Measurements from ENCODE around the gene COX19.

DNA sequence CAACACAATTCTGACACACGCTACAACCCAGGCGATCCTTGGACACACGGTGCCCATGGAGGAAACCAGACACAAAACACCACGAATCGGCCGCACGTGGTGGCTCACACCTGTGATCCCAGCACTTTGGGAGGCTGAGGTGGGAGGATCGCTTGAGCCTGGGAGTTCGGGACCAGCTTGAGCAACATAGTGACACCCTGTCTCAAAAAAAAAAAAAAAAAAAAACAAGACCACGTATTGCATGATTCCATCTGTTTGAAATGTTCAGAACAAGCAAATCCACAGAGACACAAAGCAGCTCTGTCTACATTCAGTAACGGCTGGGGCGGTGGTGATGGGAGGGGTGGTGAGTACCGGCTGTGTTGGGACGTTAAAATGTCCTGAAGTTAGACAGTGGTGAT is 46.0 kb downstream of the COX19 start:
- TF ChIP-seq CEBPB (IDR thresholded peaks at IDR 0.05; ENCODE audit: low read depth) (no peak), YY1 (IDR thresholded peaks at IDR 0.05; ENCODE audit: extremely low read depth, insufficient replicate concordance, low read depth, low read length) (no peak), EZH2 (IDR thresholded peaks at IDR 0.05) (no peak), POLR2A (IDR thresholded peaks at IDR 0.05; ENCODE audit: borderline replicate concordance, extremely low read depth, insufficient read depth, insufficient read length) (no peak)
- TF ChIP-seq, protein P1, sequence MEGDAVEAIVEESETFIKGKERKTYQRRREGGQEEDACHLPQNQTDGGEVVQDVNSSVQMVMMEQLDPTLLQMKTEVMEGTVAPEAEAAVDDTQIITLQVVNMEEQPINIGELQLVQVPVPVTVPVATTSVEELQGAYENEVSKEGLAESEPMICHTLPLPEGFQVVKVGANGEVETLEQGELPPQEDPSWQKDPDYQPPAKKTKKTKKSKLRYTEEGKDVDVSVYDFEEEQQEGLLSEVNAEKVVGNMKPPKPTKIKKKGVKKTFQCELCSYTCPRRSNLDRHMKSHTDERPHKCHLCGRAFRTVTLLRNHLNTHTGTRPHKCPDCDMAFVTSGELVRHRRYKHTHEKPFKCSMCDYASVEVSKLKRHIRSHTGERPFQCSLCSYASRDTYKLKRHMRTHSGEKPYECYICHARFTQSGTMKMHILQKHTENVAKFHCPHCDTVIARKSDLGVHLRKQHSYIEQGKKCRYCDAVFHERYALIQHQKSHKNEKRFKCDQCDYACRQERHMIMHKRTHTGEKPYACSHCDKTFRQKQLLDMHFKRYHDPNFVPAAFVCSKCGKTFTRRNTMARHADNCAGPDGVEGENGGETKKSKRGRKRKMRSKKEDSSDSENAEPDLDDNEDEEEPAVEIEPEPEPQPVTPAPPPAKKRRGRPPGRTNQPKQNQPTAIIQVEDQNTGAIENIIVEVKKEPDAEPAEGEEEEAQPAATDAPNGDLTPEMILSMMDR (IDR thresholded peaks at IDR 0.05 in 2 of 3, conservative IDR thresholded peaks at IDR 0.05 in 1 of 3; ENCODE audit: borderline replicate concordance in 1 of 3, insufficient read depth in 1 of 3, low read depth in 2 of 3, low read length in 2 of 3), result no peak

Data from HCT116 (cell line).